COLO668 (cell line): Measurements from ENCODE around the gene PLAC9.

Experiments
- DNase-seq: peaks from one replicate; lab custom pipeline; 2025; ENCODE audit not compliant: unreplicated experiment; lab: John Stamatoyannopoulos, UW

PLAC9 gene

DNA sequence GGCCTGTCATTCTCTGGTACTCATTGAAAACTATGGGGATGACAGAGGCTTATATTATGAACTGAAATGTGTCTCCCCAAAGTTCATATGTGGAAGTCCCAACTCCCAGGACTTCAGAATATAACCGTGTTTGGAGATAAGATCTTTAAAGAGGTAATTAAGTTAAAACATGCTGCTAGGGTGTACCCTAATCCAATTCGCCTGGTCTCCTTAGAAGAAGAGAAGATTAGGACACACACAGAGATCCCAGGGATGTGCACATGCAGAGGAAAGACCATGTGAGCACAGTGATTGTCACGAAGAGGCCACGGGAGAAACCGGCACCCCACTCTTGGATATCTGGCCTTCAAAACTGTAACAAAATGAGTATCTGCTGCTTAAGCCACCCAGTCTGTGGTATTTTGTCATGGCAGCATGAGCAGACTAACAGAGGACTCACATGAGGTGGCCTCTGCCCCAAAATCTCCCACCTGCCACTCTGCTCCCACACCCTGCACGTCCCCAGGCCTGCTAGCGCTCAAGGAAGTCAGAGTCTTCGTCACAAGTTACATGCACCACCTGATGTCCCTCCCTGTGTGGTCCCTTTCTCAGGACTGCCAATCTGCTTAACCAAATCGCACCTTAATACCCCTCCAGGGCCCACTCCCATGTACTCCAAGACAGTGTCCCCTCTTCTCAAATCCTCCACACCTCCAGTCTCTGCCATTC lies 26.8 kb downstream of the PLAC9 start:
- no peak for DNase-seq

DNA sequence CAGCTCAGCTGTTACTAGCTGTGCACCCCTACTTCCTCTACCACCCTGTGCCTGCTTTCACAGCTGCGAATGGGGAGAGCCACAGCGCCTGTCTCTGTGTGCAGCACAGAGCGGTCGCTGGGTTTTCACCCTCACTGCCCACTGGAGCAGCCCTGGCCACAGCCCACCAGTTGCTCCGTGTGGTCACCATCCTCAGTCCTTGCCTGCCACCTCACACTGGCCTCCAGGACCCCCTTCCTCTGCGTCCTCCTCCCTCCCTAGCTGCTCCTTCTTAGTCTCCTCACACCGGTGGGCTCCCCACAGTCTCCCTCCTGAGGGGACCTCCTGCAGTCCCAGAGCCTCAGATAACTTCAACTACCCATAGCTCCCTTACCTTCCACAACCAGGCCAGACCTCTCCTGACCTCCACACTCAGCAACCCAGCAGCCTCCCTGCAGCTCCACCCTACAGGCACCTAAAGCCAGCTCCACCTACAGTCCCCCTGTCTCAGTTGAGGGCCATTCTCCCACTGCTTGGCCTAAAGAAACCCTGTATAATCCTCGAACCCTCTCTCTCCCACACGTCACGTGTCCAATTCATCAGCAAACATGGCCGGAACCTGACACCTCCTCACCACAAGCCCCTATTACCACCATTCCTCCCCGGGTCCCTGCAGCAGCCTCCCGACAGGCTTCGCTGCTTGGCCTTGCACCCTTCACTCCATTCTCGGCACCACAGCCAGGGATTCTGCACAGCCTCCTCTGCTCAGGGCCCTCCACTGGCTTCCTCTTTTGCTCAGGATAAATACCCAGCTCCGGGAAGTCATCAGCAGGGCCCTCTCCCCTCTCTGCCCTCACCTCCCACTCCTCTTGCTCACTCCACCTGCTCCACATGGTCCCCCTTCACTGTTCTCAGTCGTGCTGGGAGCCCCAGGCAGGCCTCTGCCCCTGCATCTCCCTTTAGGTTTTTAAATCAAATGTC lies 28.1 kb downstream of the PLAC9 start:
- no peak for DNase-seq

DNA sequence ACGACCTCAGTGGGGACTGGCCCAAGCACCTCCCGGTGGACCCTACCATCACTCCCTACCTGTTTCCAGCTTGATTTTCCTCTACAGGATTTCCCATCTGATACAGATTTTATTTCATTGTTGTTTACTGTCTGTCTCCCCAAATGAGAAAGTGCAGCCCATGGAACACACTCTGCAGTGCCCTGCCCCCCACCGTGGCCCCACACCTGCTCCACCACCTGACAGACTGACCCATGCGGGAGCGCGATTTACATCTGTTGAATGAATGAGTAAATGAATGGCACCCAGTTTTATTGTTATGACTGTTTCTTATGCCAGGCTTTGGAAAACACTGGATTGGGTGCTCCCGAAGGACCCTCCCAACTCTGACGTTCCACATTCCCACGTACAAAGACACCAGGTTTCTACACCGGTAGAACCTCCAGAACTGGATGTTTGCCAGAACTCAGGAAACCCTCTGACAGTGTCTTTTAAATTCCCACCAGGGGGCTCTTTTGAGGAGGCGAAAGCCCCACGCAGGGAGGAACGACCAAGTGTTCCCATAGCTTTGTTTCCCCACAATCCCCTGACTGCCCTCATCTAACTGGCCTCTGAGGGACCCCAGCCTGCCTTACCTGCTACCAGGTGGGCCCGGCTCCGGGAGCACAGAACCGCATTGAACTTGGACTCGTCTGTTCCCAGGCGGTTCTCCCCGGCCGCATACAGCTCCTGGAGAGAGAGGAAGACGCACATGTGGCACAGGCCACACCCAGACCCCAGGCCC lies 29.0 kb downstream of the PLAC9 start:
- DNase-seq: peak; percentile 68

DNA sequence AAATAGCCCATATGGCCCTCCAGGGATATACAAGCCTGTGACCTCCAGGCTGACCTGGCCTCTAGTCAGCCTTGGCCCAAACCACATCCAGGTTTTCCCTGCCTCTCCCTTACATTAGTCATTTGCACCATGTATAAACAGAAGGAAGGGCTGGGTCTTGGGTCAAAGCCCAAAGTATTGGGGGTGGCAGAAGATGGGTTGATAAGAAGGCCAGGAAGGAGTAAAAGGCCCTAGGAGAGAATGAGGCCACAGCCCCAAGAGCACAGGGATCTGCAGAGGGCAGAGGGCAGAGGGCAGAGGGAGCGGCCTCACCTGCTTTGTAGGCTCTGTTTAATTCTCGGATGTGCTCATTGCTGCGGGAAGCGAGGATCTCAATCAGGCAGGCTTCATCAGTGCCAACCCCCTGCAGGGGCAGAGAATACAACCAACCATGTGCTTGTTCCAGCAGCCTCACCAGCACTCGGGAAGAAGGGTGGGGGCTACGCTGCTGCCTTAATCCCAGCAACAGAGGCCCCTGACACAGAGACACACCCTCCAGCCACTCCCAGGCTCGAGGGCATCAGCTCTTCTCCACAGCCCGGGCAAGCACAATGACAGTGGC lies 31.3 kb downstream of the PLAC9 start:
- DNase-seq: no peak

DNA sequence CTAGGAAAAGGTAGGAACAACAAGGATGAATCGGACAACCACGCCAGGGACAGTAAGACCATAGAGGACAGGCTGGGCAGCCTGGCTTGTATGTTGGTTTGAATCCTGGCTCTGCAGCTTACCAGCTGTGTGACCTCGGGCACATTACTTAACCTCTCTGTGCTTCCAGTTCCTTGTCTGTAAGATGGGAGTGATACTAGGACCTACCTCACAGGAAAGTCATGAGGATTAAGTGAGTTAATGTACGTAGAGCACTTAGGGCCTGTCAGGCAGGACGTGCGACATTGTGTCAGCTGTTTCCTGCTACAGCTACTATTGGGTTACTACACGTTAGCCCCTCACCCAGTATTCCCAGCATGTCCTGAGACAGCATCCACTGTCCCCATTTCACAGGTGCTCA lies 32.1 kb downstream of the PLAC9 start:
- no peak for DNase-seq

DNA sequence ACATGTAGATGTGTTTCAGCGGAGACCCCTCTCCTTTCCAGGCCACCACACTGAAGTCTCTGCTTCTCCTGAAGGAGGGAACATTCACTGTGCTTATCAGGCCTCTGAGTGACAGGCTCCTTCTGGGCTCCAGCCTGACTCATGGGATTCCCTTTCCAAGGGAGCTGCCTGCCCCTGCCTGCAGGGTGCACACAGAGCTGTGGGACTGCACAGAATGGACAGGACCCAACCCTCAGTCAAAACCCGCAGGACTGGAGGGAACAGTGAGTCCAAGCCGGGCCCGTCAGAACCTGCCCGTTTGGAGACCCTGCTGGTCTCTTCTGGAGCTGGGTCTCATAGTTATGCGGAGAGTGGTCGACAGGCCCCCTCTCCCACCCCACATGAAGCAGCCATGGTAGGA lies 32.6 kb downstream of the PLAC9 start:
- DNase-seq: no peak

DNA sequence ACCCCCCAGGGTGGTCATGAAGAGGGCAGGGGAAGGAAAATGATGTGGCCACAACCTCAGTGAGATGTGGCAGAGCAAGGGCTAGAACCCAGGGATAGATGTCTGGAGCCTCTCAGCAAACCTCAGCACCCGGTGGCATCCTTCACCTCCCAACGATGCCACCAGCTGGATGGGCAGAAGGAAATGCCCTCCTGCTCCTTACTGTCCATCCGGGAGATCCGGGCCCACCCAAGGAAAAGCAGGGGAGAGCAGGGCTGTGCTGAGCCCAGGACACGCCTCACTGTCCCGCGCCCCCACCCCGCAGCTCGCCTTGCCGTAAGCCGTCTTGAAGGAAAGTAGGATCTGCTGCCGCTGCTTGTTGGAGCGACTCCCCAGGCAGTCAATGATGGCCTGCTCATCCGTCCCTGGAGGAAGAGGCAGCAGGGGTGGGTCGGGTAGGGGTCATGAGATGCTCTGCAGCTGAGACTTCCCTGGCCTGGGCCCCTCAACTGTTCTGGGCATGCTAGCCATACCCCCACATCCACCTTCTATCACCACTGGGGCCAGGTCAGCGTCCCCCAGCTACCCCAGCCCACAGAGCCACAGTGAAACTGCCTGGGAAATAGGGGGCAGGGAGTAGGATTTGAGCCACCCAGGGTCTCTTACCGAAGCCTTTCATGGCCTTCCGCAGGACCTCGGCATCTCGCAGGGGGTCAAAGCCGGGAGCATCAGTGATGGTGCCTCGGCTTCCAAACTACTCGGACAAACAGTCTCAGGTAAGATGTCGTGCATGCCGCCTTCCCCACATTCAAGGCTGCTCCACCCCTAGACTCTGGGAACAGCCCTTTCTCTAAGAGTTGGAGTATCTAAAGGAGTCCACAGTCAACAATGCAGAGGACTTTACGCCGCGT lies 34.3 kb downstream of the PLAC9 start:
- no peak for DNase-seq

DNA sequence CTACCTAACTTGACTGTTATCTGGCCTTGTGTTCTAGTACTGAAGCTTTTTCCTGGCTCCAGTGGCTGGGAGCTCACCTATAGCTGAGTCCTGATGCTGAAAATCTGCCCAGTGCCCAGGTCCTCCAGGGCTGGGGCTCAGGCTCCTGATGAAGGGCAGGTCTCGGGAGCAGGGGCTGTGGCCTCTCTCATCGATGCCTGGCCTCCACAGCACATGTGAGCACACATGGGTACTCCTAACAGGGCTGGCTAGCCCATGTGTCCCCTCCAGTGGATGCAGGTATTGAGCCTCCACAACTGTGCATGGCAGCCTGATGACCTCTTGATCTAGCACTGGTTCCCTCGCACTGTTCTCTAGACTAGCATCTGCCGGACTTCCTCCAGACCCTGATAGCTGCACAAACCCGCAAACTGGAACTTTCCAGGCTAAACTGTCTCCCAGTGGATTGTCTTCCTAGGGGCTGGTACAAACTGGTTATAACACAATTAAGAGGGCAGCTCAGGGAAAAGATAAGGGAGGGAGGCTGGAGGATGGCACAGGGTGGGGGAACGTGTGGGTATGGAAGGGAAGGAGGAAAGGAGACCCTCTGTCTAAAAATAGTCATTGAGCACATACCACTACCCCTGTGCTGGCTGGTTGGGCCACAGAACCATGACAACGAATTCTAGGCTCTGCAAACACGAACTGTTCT lies 35.1 kb downstream of the PLAC9 start:
- DNase-seq: no peak

DNA sequence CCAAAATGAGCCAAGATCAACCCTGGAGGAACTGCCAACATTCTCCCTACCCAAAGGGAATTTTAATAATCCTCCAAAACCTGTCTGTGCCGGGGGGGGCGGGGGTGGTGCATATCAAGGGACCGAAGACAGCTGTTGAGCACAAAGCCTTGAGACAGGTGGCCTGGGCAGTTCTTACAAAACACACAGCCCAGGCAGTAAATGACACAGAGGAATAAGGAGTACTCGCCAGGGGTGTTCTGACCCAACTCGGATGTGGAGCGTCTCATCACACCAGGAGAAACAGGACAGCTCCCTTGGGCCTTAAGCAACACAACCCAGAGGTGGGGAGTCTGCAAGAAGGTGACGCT lies 35.6 kb downstream of the PLAC9 start:
- DNase-seq: no peak

DNA sequence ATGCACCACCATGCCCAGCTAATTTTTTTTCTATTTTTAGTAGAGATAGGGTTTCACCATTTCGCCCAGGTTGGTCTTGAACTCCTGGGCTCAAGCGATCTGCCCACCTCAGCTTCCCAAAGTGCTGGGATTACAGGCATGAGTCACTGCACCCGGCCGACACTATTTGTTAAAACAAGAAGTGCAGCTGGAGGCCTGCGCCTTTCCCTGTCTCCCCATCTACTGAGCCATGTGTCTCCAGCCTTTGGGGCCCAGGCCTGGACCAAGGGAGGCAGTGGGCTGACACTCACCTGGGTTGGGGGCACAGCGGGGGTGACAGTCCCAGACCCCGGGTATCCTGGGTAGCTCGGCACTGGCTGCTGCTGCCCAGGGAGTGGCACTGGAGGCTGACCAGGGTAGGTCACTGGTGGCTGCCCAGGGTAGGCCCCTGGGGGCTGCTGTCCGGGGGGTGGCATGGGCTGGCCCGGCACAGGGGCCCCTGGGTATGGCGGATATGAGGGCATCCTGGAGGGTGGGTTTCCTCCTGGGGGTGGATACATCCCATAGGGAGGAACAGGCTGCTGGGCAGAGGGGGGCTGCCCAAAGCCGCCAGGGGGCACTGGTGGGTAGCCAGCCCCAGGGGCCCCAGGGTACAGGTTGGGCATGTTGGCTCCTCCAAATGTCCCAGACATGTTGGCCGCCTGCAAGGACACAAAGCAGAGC lies 36.3 kb downstream of the PLAC9 start:
- peak; percentile 20 for DNase-seq

DNA sequence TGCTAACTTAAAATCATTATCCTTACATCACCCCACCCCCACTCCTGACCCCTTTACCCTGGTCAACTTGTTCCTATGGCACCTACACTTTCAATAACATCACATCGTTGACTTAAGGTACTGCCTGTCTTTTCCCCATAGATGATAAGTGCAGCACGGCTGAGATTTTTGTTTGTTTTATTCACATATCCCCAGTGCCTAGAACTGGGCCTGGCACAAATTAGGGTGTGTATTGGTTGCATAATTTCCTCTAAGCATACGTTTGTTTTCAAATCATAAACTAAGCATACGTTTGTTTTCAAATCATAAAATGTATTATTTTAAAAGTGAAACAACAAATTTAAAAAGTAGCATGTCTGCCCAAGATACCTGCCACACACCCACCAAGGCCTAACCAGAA lies 37.5 kb downstream of the PLAC9 start:
- no peak for DNase-seq

DNA sequence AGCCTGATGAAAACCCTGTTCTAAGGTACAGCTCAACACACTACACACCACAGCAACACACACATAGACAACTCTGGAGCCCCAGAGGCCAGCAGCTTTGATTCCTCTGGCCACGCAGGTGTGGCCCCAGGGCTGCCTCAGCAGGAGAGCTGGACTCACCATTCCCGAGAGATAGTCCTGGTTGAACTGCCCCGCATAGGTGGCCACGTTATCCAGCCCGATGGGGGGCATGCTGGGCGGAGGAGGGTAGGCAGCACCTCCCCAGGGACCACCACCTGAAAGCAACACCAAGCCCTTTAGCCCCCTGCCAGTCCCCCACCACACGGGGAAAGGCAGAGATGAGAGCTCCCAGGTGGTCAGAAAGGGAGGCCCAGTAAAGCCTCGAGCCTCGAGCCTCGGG lies 38.1 kb downstream of the PLAC9 start:
- no peak for DNase-seq

DNA sequence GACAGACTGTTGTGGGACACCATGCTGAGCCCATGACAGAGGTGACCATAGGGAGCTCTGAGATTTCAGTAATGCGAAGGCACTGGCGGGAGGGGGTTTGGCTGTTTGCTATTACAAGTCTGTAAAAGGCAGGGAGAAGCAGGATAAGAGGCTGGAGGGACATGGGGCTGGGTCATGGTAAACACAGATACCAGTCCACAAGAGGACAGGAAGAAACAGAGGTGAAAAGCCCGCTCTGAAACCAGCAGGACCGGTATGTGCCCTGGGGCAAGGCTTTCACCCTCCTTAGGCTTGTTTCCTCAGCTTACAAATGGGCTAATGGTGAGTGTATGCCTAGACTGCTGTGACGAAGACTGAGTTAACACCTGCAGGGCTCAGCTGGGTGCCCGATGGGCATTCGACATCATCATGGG lies 38.7 kb downstream of the PLAC9 start:
- peak; percentile 24 for DNase-seq

DNA sequence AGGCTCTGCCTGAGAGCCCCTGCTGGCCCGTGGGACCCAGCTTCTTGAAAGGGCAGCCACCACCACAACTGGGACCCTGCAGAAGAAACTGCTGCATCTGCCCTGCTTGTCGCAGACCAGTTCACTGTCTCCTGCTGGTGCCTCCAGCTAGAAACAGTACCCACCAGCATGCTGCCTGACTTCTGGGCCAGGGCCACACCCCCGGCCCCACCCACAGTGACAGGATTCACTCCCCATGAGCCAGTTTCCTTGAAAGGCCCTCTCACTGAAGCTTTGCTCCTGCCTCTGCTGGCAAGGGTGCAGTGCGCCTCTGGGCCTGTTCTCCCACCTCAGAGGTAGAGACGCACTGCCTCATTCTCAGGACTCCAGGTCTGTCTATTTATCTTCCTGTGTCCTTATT lies 40.4 kb downstream of the PLAC9 start:
- DNase-seq: peak; percentile 41

DNA sequence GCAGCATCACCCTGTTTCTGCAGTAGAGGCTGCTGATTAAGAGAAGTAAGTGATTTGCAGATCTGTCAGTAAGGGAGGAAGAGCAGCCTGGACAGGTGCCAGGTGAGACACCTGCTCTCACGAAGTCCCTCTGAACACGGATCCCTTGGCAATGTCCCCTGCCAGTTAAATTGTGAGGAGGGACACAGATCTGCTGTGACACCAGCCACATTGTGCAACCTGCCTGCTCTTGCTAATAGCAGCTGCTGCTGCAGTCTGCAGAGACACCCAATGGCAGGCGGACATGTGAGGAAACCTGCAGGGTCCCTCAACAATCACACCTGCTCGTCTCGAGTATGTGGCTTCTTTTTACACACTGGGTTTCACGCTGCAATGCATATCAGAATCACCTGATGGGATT lies 40.9 kb downstream of the PLAC9 start:
- DNase-seq: peak; percentile 84

DNA sequence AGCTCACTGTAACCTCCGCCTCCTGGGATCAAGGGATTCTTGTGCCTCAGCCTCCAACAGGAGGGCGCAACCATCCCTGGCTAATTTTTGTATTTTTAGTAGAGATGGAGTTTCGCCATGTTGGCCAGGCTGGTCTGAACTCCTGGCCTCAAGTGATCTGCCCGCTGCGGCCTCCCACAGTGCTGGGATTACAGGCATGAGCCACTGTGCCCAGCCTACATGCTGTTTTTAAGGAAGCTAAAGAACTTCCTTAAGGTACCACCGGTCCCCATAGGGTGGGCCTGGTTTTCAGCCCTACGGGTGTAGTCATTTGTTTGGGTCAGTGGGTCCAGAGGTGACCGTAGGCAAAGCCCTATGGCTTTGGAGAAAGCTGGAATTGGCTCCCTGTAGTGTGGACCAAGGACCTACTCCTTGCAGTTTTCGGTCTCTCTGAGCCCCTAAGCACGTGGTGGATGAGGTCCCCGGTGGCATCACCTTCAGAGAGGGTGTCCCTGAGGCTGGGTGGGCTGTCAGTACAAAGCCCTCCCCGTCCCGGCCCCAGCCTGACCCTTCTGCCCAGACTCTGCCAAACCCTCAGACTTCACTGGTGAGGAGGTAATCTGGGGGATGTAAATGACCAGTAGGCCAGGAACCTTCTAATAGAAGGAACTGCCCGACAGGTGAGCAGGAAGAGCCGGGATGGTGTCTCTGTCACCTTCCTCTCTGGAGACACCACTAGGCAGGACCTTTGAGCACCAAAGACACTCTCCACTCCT lies 42.3 kb downstream of the PLAC9 start:
- no peak for DNase-seq

DNA sequence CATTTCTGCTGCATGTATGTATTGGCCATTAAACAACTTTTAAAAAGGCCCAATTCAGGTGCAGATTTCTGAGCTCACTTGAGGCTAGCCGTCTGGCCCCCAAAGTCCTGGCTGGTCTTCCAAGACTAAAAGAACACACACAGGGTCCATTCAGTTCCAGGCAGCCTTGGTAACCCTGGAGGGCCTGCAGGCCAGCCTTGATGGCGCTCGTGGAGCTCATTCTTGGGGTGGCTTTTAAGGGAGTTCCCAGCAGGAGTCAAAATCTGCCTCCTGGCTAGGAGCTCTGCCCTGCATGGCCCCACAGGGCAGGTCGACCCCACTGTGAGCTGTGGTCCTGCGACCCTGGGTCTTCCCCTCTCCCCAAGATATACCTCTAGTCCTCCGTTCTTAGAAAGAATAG lies 44.0 kb downstream of the PLAC9 start:
- DNase-seq: no peak
